HL-60 (cell line): ENCODE measurements around the gene PRDM8.

Source experiments
- DNase-seq, 2 experiments: peaks; one replicate each; pipeline ENCODE4 v3.0.0-alpha.2; 2010 to 2020; ENCODE audit warnings: low read depth in 1 of 2, low spot score in 1 of 2
- H3K27ac ChIP-seq: fragments of 250-450 bp; sonication (Bioruptor Pico); replicated peaks from 2 replicates; pipeline ENCODE4 v1.5.1; 2020; ENCODE audit warnings: mild to moderate bottlenecking, moderate library complexity
- H3K27me3 ChIP-seq: fragments of 250-450 bp; sonication (Bioruptor Pico); 2 replicates; pipeline ENCODE4 v1.5.1; 2021; ENCODE audit warnings: mild to moderate bottlenecking, moderate library complexity; ENCODE audit not compliant: insufficient read depth, poor library complexity, severe bottlenecking
- H3K4me3 ChIP-seq: replicated peaks from 2 replicates; pipeline ENCODE4 v1.5.1; 2011; ENCODE audit warnings: mild to moderate bottlenecking, control low read depth, low read length; ENCODE audit not compliant: insufficient read depth
- CTCF ChIP-seq: IDR thresholded peaks from one replicate; pipeline ENCODE4 v1.5.1; 2011; ENCODE audit warnings: low read length, control low read depth, inconsistent platforms; ENCODE audit not compliant: insufficient read depth
- GABPA ChIP-seq: IDR thresholded peaks from 2 replicates; pipeline ENCODE4 v1.6.1; 2012; ENCODE audit warnings: low read depth
- POLR2AphosphoS5 ChIP-seq: IDR thresholded peaks from 2 replicates; pipeline ENCODE4 v1.6.1; 2012; ENCODE audit warnings: low read depth
- REST ChIP-seq: IDR thresholded peaks from 2 replicates; pipeline ENCODE4 v1.6.1; 2012; ENCODE audit warnings: low read depth; ENCODE audit not compliant: insufficient replicate concordance
- SPI1 ChIP-seq: IDR thresholded peaks from 2 replicates; pipeline ENCODE4 v1.6.1; 2012; ENCODE audit warnings: low read depth, mild to moderate bottlenecking, borderline replicate concordance

PRDM8 gene

GRCh38 chr4:80228460-80228859 lies 31.2 kb downstream of the PRDM8 start:
- TF ChIP-seq GABPA (no peak), POLR2AphosphoS5 (no peak), SPI1 (no peak), REST (no peak), CTCF (no peak)
- no peak for DNase-seq
- no peak overlapping the region for H3K27ac ChIP-seq
- H3K4me3 ChIP-seq = no peak overlapping the region
- peaks cover 3% of the 10 kb centered on the region for H3K27me3 ChIP-seq

- Histone ChIP-seq H3K4me3 (no peak overlapping the region), H3K27me3 (peaks cover 3% of the 10 kb centered on the region), H3K27ac (no peak overlapping the region)
- TF ChIP-seq REST (no peak), GABPA (no peak), POLR2AphosphoS5 (no peak), SPI1 (no peak), CTCF (no peak)
- DNase-seq = no peak
Measured at GRCh38 chr4:80229128-80229527, 31.8 kb downstream of the PRDM8 start.

GRCh38 chr4:80229590-80229989 lies 32.3 kb downstream of the PRDM8 start:
- DNase-seq = no peak
- H3K27me3 ChIP-seq = peaks cover 3% of the 10 kb centered on the region
- no peak for TF ChIP-seq POLR2AphosphoS5
- TF ChIP-seq REST = no peak
- no peak for TF ChIP-seq CTCF

More at GRCh38 chr4:80229590-80229989, 32.3 kb downstream of the PRDM8 start:
- Histone ChIP-seq H3K27ac (no peak overlapping the region), H3K4me3 (no peak overlapping the region)
